ENCODE measurements around the gene CNKSR1. TPM values are rescaled to one million over a fixed set of nuclear protein-coding genes. Genes with fewer than 3 reads are reported as not detected.

The CNKSR1 gene
- total RNA-seq, 2 experiments from 2014 or later = 2.2 to 2.4 TPM

DNA sequence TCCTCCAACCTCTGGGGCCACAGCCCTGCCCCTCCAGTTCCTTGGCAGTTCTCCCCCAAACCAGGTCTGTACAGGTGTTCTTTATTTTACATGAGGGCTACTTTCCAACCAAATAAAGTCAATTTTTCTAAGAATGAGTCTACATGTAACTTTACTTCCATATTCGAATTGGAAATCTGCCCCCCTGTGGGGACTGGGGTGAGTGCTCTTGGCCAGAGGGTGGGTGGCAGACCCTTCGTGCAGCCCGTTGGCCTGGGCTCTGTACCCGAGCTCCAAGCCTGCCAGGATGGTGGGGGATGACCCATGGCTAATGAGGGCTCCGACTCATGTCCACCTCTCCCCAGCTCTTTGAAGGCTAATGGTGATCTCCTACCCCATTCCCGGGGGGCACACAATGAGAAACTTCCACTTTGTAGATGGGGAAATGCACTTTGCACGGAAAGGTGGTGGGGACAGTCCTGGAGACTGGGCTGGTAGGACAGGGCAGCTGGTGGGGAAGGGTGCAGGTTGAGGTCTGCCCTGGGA, 12.5 kb downstream of the CNKSR1 start:
- Mint-ChIP-seq H3K9me3 (no peaks in the 10 kb centered on the region), H3K36me3 (no peaks in the 10 kb centered on the region), H3K4me1 (peaks cover 12% of the 10 kb centered on the region), H3K27me3 (no peaks in the 10 kb centered on the region), H3K27ac (no peak overlapping the region), H3K4me3 (no peak overlapping the region)
- DNase-seq = no peak

DNA sequence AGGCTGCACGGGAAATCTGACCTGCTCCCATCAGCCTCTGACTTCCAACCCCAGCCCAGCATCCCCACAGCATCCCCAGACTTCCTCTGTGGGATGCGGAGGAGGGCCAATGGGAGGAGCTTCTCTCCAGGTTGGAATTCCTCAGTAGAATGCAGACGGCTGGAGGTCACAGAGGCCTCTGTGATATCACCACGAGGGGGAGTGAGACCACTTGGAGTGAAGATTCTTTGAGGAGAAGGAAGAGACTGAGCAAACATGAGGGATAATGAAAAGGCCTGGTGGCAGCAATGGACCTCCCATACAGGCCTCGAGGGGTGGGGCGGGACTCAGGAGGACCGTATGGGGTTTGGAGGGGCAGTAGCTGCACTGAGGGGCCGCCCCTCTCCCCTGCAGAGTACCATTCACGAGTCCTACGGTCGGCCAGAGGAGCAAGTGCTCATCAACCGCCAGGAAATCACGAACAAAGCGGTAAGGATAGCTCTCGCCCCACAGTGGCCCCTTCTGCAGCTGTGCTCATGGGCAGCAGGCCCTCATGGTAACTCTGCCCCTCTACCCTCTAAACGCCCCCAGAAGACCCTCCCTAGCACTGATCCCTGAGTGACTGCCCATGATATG, 13.2 kb downstream of the CNKSR1 start, which contains the start of gene CATSPER4:
TSS of gene CATSPER4 (plus strand) at position 230 of the 615 bp plus-strand sequence. CDS start at position 256, 26 bp downstream.
- Mint-ChIP-seq H3K4me3 (no peak within 1 kb of the TSS), H3K27me3 (no peaks in the 10 kb centered on the region), H3K4me1 (peaks cover 12% of the 10 kb centered on the region), H3K27ac (peak within 1 kb of the TSS; percentile 2), H3K9me3 (no peaks in the 10 kb centered on the region), H3K36me3 (no peaks in the 10 kb centered on the region)
- no peak for DNase-seq

DNA sequence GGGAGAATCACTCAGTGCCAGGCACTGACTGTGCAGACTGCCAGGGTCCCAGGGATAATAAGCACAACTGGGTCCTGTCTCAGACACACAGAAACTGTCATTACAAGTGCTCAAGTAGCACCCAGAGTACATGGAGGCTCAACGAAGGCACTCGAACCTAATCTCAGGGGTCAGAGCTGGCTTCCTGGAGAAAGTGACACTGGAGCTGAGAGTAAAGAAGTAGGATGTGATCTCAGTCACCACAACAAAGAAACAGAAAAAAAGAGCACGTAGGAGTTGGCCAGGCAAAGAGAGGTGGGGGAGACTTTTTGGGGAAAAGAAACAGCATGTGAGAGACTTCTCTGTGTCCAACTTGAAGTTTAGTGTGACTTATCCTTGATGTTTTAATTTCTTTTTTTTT, 14.4 kb downstream of the CNKSR1 start:
- no peaks in the 10 kb centered on the region for H3K36me3 Mint-ChIP-seq
- peak overlapping the region; percentile 2 for H3K27ac Mint-ChIP-seq
- peak; percentile 46 for DNase-seq
- peaks cover 12% of the 10 kb centered on the region for H3K4me1 Mint-ChIP-seq
- no peaks in the 10 kb centered on the region for H3K9me3 Mint-ChIP-seq
- H3K27me3 Mint-ChIP-seq = no peaks in the 10 kb centered on the region
- no peak overlapping the region for H3K4me3 Mint-ChIP-seq

DNA sequence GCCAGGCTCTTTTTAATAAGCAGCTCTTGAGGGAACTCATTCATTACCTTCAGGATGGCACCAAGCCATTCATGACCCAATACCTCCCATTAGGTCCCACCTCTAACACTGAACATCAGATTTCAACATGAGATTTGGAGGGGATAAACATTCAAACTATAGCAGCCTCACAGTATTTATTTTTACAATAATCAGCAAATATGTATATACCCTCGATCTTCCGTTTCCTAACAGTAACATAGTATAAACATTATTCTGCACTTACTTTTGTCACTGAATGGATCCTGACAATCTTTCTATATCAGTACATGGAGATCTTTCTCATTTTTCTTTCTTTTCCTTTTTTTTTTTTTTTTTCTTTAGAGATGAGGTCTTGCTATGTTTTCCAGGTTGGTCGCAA, 18.5 kb downstream of the CNKSR1 start:
- DNase-seq = no peak
- Mint-ChIP-seq H3K4me1 (peaks cover 16% of the 10 kb centered on the region), H3K4me3 (no peak overlapping the region), H3K27me3 (no peaks in the 10 kb centered on the region), H3K27ac (no peak overlapping the region), H3K36me3 (no peaks in the 10 kb centered on the region), H3K9me3 (no peaks in the 10 kb centered on the region)

DNA sequence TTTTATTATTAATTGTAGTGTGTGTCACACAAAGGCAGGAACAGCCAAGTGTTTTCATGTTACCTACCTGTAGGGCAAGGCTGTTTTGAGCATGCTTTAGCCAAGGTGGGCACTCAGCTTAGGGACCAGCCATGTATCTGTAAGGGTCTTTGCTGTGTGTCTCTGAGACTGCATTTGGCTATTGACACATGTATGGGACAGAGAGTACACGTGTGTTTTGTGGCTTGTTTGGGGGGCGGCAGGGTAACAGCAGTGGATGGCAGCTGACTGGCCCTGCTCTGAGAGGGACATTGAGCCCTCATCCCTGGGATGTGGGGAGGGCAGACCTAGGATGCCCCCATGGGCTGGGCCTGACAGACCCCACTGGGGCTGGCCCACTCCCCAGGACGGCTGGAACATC, 20.0 kb downstream of the CNKSR1 start:
- Mint-ChIP-seq H3K4me3 (no peak overlapping the region), H3K9me3 (no peaks in the 10 kb centered on the region), H3K4me1 (peaks cover 19% of the 10 kb centered on the region), H3K27me3 (no peaks in the 10 kb centered on the region), H3K27ac (no peak overlapping the region), H3K36me3 (no peaks in the 10 kb centered on the region)
- DNase-seq = no peak

DNA sequence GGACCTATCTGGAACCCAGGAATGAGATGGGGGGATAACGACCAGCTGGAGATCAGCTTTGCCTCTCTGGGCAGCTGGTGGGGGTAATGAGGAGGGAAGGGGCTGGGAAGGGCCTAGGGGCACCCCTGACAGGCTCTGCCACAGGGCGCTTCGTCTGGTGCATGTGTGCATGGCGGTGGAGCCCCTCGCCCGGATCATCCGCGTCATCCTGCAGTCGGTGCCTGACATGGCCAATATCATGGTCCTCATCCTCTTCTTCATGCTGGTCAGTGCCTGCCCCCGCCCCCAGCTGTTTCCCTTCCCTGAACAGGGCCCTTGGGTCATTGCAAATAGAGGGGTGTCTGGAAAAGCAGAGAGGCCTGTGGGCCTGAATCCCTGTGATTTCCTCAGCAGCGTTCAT, 20.5 kb downstream of the CNKSR1 start:
- H3K36me3 Mint-ChIP-seq = no peaks in the 10 kb centered on the region
- H3K4me1 Mint-ChIP-seq = peaks cover 22% of the 10 kb centered on the region
- H3K27ac Mint-ChIP-seq = no peak overlapping the region
- no peak overlapping the region for H3K4me3 Mint-ChIP-seq
- H3K9me3 Mint-ChIP-seq = no peaks in the 10 kb centered on the region
- no peaks in the 10 kb centered on the region for H3K27me3 Mint-ChIP-seq
- no peak for DNase-seq

DNA sequence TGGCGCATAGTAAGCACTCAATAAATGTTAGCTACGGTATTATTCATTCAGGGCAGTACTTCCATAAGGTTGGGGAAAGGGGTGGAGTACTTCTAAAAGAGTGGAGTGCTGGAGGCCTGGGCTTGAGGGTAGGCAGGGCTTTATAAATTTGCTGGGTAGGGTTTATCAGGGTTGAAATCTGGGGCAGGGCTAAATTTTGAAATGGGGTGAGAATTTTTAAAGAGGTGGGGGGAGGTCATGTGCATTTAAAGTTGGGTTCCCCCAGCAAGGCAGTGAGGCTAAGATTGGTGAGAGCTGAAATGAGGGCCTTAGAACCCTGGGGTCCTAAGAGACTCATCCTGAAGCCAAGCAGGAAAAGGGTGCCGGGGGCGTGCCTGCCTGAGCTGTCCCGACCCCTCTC, 23.1 kb downstream of the CNKSR1 start:
- no peak overlapping the region for H3K4me3 Mint-ChIP-seq
- no peak for DNase-seq
- H3K27me3 Mint-ChIP-seq = no peaks in the 10 kb centered on the region
- no peaks in the 10 kb centered on the region for H3K9me3 Mint-ChIP-seq
- H3K27ac Mint-ChIP-seq = no peak overlapping the region
- no peaks in the 10 kb centered on the region for H3K36me3 Mint-ChIP-seq
- peaks cover 23% of the 10 kb centered on the region for H3K4me1 Mint-ChIP-seq

DNA sequence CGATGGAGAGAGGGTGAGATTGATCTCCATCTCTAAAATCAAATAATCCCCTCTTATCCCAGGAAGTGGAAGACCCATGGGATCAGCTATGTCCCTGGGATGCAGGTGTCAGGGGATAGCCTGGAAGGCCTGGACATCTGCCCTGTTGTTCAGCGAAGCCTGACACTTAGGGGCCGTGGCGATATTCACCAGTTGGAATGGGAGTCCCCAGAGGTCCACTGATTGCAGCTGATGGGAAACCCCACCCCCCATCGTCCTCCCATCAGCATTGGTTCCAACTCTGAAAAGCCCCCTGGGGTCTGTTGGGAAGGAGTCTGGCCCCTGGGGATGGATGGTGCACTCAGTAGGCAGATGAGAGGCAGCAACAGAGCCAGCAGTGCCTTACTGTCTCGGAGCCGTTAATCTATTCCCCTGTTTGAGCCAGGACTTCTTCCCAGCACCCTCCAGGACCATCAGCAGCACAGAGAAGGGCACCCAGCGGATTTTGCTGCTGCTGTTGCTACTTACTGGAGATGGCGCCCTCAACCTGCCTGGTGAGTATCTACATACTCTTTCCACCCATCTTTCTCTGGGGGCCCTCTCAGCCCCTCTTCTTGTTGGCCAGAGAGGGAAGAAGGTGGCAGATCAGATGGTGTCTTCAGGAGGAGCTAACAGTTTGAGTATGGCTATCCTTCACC, 26.5 kb downstream of the CNKSR1 start:
- H3K4me3 Mint-ChIP-seq = no peak overlapping the region
- H3K27ac Mint-ChIP-seq = no peak overlapping the region
- no peaks in the 10 kb centered on the region for H3K36me3 Mint-ChIP-seq
- H3K4me1 Mint-ChIP-seq = peaks cover 23% of the 10 kb centered on the region
- DNase-seq = no peak
- no peaks in the 10 kb centered on the region for H3K27me3 Mint-ChIP-seq
- H3K9me3 Mint-ChIP-seq = no peaks in the 10 kb centered on the region

DNA sequence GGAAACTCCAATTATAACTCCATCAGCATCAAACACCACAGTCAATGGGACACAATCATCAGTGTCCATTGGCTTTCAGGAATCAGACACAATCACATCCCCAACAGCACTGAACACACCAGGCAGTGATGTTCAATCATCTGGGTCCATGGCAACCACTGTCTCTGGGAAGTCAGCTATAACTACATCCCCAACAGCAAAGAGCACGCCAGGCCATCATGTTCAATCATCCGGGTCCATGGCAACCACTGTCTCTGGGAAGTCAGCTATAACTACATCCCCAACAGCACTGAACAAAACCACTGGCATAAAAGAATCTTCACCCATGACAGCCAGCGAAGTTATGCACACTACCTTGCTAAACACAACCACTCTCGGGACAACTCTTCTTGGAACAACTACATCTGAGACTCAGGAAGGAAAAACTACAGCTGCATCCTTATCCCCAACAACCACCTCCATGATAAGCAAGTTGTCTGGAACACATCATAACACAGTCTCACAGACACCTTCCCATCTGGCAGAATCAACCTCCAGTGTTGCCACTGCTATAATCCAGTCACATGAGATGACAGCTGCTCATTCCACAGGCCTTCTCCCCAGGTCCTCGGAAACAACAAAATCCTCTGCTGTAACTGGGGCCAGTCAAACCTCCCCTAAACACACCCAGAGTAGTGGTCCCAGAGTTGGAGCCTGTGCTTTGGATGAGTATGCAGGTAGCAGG, 33.0 kb downstream of the CNKSR1 start:
- no peaks in the 10 kb centered on the region for H3K4me1 Mint-ChIP-seq

DNA sequence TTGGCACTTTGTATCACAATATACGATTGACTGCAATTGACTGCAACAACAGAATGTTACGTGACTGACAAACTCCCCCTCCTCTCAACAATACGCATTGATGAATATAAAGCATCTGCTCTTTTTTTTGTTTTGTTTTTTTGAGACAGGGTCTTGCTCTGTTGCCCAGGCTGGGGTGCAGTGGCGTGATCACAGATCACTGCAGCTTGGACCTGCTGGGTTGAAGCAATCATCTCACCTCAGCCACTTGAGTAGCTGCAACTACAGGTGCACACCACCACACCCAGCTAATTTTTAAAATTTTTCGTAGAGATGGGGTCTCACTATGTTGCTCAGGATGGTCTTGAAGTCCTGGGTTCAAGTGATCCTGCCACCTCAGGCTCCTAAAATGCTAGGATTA, 35.4 kb downstream of the CNKSR1 start:
- Mint-ChIP-seq H3K36me3 (no peaks in the 10 kb centered on the region), H3K4me3 (no peak overlapping the region), H3K4me1 (no peaks in the 10 kb centered on the region)

More for the DNA sequence above, 33.0 kb downstream of the CNKSR1 start:
- Mint-ChIP-seq H3K27me3 (no peaks in the 10 kb centered on the region), H3K27ac (no peak overlapping the region), H3K9me3 (no peaks in the 10 kb centered on the region), H3K4me3 (no peak overlapping the region), H3K36me3 (no peaks in the 10 kb centered on the region)
- DNase-seq = no peak

DNA sequence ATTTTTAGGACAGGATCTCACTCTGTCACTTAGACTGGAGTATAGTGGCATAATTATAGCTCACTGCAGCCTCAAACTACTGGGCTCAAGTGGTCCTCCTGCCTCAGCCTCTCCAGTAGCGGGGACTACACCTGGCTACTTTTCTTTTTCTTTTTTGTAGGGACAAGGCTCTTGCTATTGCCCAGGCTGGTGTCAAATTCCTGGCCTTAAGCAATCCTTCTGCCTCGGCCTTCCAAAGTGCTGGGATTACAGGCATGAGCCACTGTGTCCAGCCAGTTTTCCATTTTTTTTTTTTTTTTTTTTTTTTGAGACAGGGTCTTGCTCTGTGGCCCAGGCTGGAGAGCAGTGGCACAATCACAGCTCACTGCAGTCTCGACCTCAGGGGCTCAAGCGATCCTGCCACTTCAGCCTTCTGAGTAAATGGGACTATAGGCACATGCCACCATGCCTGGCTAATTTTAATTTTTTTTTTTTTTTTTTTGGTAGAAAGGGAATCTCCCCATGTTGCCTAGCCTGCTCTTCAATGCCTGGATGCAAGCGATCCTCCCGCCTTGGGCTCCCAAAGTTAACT, 36.1 kb downstream of the CNKSR1 start:
- H3K4me1 Mint-ChIP-seq = no peaks in the 10 kb centered on the region
- no peak overlapping the region for H3K27ac Mint-ChIP-seq

More for the DNA sequence above, 35.4 kb downstream of the CNKSR1 start:
- H3K27me3 Mint-ChIP-seq = no peaks in the 10 kb centered on the region
- no peak for DNase-seq
- no peaks in the 10 kb centered on the region for H3K9me3 Mint-ChIP-seq
- H3K27ac Mint-ChIP-seq = no peak overlapping the region

DNA sequence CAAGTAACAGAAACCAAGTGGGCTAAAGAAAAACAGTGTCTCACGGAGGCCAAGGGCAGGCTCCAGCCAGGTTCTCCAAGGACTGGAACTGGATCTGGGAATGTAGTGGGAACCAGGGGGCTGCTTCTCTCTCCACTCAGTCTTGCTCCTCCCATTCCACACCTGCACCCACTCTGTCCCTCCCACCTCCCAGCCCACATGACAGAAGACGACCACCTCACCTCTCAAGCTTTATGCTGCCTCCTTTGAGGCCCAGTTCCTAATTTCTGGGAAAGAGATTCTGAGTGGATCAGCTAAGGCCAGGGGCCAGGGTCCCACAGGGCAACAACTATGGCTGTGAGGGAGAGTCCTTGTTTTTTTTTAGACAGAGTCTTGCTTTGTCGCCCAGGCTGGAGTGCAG, 38.0 kb downstream of the CNKSR1 start:
- H3K27me3 Mint-ChIP-seq = no peaks in the 10 kb centered on the region
- H3K27ac Mint-ChIP-seq = no peak overlapping the region
- H3K36me3 Mint-ChIP-seq = no peaks in the 10 kb centered on the region
- H3K4me1 Mint-ChIP-seq = no peaks in the 10 kb centered on the region
- no peak for DNase-seq
- no peak overlapping the region for H3K4me3 Mint-ChIP-seq
- no peaks in the 10 kb centered on the region for H3K9me3 Mint-ChIP-seq

More for the DNA sequence above, 36.1 kb downstream of the CNKSR1 start:
- no peaks in the 10 kb centered on the region for H3K36me3 Mint-ChIP-seq
- no peaks in the 10 kb centered on the region for H3K9me3 Mint-ChIP-seq
- no peaks in the 10 kb centered on the region for H3K27me3 Mint-ChIP-seq
- no peak overlapping the region for H3K4me3 Mint-ChIP-seq
- no peak for DNase-seq

DNA sequence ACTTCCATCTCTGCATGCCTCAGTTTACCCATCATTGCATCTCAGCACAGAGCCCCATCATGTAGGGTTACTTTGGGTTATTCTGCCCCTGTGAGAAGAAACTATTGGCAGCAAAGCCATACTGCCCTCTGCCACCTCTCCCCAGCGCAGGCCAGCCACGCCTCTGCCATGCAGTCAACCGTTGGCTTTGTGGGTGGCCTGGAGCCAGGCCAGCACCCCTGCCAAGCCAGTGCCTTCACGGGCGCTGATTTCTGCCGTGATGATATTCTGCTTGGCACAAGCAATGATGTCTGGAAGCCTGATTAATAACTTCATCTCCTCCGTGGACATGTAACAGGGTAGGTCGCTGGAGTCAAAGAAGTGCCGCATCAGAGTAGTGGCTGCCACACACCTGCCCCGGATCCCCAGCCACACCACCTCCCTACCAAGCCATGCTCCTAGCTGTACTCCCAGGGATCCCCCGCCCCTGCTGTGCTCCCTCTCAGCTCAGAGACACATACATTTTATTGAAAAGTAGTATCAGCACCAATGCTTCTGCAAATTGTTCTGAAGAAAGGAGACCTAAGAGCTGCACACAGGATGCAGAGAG, 41.7 kb downstream of the CNKSR1 start:
- H3K36me3 Mint-ChIP-seq = no peaks in the 10 kb centered on the region
- no peak overlapping the region for H3K27ac Mint-ChIP-seq
- no peaks in the 10 kb centered on the region for H3K4me1 Mint-ChIP-seq
- H3K4me3 Mint-ChIP-seq = no peak overlapping the region
- DNase-seq = no peak
- H3K9me3 Mint-ChIP-seq = no peaks in the 10 kb centered on the region
- H3K27me3 Mint-ChIP-seq = no peaks in the 10 kb centered on the region

DNA sequence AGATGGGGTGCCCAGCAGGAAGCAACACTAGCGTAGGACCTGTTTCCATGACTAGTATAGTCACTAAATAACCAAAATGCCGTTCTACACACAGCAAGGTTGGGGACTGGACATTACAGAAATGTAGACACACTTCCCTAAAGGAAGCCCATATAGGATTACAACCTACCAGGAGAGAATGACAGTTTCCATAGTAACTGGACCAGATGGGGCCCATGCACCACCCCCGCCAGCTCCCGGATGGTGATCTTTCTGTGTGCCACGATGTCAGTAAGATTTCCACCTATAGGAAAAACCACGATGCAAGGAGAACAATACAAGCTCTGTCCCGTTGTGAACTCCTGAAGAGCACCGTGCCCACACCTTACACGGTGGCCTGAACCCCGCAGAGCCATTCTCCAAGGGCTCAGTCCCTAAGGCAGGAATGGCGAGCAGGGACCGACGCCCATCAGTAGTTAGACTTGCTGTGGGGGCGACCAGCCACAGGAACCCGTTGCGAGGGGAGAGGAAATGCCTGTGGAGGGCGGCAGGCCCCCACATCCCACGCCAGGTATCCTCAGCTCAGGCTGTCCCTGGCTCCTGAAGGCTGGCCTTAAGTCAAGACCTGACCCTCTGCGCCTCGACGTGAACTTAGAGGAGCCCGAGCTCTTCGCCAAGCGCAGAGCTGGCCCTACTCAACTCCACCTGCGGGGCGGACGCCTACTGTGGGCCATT, 43.1 kb downstream of the CNKSR1 start:
- peaks cover 7% of the 10 kb centered on the region for H3K27me3 Mint-ChIP-seq
- no peak overlapping the region for H3K4me3 Mint-ChIP-seq
- H3K36me3 Mint-ChIP-seq = no peaks in the 10 kb centered on the region
- peaks cover under 1% of the 10 kb centered on the region for H3K4me1 Mint-ChIP-seq
- H3K27ac Mint-ChIP-seq = no peak overlapping the region
- DNase-seq = no peak
- no peaks in the 10 kb centered on the region for H3K9me3 Mint-ChIP-seq
